H1 (cell line): ENCODE data around the gene CDH8. TPM values are rescaled to one million over a fixed set of nuclear protein-coding genes. Genes with fewer than 3 reads are reported as not detected.

Experiments
- CTCF ChIA-PET: fragments of 300-600 bp; sonication (Branson Sonifier 250); formaldehyde crosslinking; loops from one replicate; lab custom pipeline; 2021; ENCODE audit not compliant: partially characterized antibody; lab: Charles Lee
- POLR2A ChIA-PET: fragments of 300-600 bp; sonication (Branson Sonifier 250); formaldehyde crosslinking; loops from one replicate; lab custom pipeline; 2021; ENCODE audit warnings: inconsistent platforms; ENCODE audit not compliant: partially characterized antibody; lab: Charles Lee
- DNase-seq, 2 experiments: peaks; one replicate each; pipeline versions ENCODE4 v3.0.0 to v3.0.0-alpha.2; 2010 to 2022; ENCODE audit warnings: low spot score in 2 of 2, low read depth in 1 of 2, mixed read lengths in 1 of 2
- FAIRE-seq: peaks from 2 replicates; lab custom pipeline; 2011; peaks lifted over from hg19 to GRCh38; lab: Jason Lieb, UNC
- H2AFZ ChIP-seq: 2 replicates; pipeline ENCODE4 v1.8.1; 2012; ENCODE audit warnings: low read length, inconsistent platforms
- H2AK5ac ChIP-seq: 2 replicates; pipeline ENCODE4 v1.6.1; 2013; ENCODE audit warnings: low read depth, low read length
- H2BK120ac ChIP-seq: replicated peaks from 2 replicates; pipeline ENCODE3; 2013; ENCODE audit warnings: low read depth, low read length, inconsistent platforms
- H2BK12ac ChIP-seq: 2 replicates; pipeline ENCODE4 v1.6.1; 2013; ENCODE audit warnings: low read depth, low read length
- H2BK15ac ChIP-seq: 2 replicates; pipeline ENCODE4 v1.6.1; 2013; ENCODE audit warnings: low read length
- H2BK20ac ChIP-seq: 2 replicates; pipeline ENCODE4 v1.6.1; 2013; ENCODE audit warnings: low read length
- H2BK5ac ChIP-seq: 2 replicates; pipeline ENCODE4 v1.6.1; 2013; ENCODE audit warnings: low read depth, low read length
- H3K14ac ChIP-seq: 2 replicates; pipeline ENCODE4 v1.6.1; 2013; ENCODE audit warnings: inconsistent platforms; ENCODE audit not compliant: insufficient read length
- H3K18ac ChIP-seq: 2 replicates; pipeline ENCODE4 v1.6.1; 2013; ENCODE audit warnings: low read length; ENCODE audit errors: extremely low read depth
- H3K23ac ChIP-seq: 2 replicates; pipeline ENCODE4 v1.6.1; 2013; ENCODE audit warnings: inconsistent platforms; ENCODE audit not compliant: insufficient read length
- H3K23me2 ChIP-seq: 2 replicates; pipeline ENCODE4 v1.6.1; 2013; ENCODE audit warnings: low read depth, low read length
- H3K27ac ChIP-seq: 2 replicates; pipeline ENCODE4 v1.6.1; 2011; ENCODE audit warnings: low read depth, low read length, inconsistent platforms
- H3K27me3 ChIP-seq, 4 experiments: replicated peaks in 1 of 4; 1 replicate in 1 of 4; 2 replicates in 3 of 4; pipeline versions ENCODE4 v1.6.1 to v1.8.1; 2011 to 2013; ENCODE audit warnings: low read length in 3 of 4, mild to moderate bottlenecking in 3 of 4, inconsistent platforms in 2 of 4, mixed read lengths in 2 of 4, moderate library complexity in 1 of 4; ENCODE audit not compliant: control insufficient read depth in 3 of 4, insufficient read depth in 3 of 4; ENCODE audit errors: extremely low read depth in 1 of 4
- H3K36me3 ChIP-seq, 4 experiments: 2 replicates each; pipeline versions ENCODE4 v1.6.1 to v1.8.1; 2011 to 2013; ENCODE audit warnings: mild to moderate bottlenecking in 4 of 4, low read length in 3 of 4, moderate library complexity in 2 of 4, control low read depth in 1 of 4, inconsistent platforms in 1 of 4; ENCODE audit not compliant: insufficient read depth in 4 of 4, control insufficient read depth in 2 of 4
- H3K4ac ChIP-seq: replicated peaks from 2 replicates; pipeline ENCODE3; 2013; ENCODE audit warnings: low read length, low read depth, mixed read lengths, inconsistent platforms; ENCODE audit not compliant: insufficient read length
- H3K4me1 ChIP-seq, 4 experiments: replicated peaks in 1 of 4; 1 replicate in 1 of 4; 2 replicates in 3 of 4; pipeline versions ENCODE4 v1.6.1 to v1.8.1; 2011 to 2013; ENCODE audit warnings: low read length in 3 of 4, inconsistent platforms in 2 of 4, mixed read lengths in 1 of 4; ENCODE audit not compliant: insufficient read depth in 4 of 4, control insufficient read depth in 3 of 4
- H3K4me2 ChIP-seq, 2 experiments: 2 replicates each; pipeline versions ENCODE4 v1.6.1 to v1.8.1; 2011 to 2013; ENCODE audit warnings: low read depth in 2 of 2, low read length in 2 of 2, control low read depth in 1 of 2, inconsistent platforms in 1 of 2, mild to moderate bottlenecking in 1 of 2; ENCODE audit not compliant: insufficient read depth in 1 of 2
- H3K4me3 ChIP-seq, 4 experiments: fragments of 200-600, 300-600 bp in 1 of 4; sonication (generic), shearing (Covaris generic), sonication (Bioruptor Twin) in 1 of 4; 2 replicates each; pipeline versions ENCODE4 v1.5.1 to v1.8.1; 2011 to 2016; ENCODE audit warnings: low read length in 4 of 4, low read depth in 3 of 4, control low read depth in 2 of 4, inconsistent platforms in 2 of 4, mild to moderate bottlenecking in 2 of 4, mixed read lengths in 1 of 4, moderate library complexity in 1 of 4; ENCODE audit not compliant: insufficient read depth in 2 of 4; ENCODE audit errors: extremely low read depth in 1 of 4
- H3K56ac ChIP-seq: replicated peaks from 2 replicates; pipeline ENCODE3; 2013; ENCODE audit warnings: low read depth, mild to moderate bottlenecking, mixed read lengths, low read length, inconsistent platforms; ENCODE audit not compliant: insufficient read length
- H3K79me1 ChIP-seq: 2 replicates; pipeline ENCODE4 v1.6.1; 2013; ENCODE audit warnings: low read depth, low read length, control low read depth
- H3K79me2 ChIP-seq, 2 experiments: 2 replicates each; pipeline versions ENCODE4 v1.6.1 to v1.8.1; 2012 to 2013; ENCODE audit warnings: low read length in 2 of 2, mild to moderate bottlenecking in 2 of 2, inconsistent platforms in 1 of 2; ENCODE audit not compliant: insufficient read depth in 2 of 2, control insufficient read depth in 1 of 2
- H3K9ac ChIP-seq, 4 experiments: replicated peaks in 1 of 4; 1 replicate in 1 of 4; 2 replicates in 3 of 4; pipeline versions ENCODE4 v1.6.1 to v1.8.1; 2011 to 2013; ENCODE audit warnings: low read depth in 3 of 4, low read length in 3 of 4, control low read depth in 2 of 4, mild to moderate bottlenecking in 2 of 4, moderate library complexity in 2 of 4, inconsistent platforms in 1 of 4; ENCODE audit errors: extremely low read depth in 1 of 4
- H3K9me3 ChIP-seq, 2 experiments: 2 replicates each; pipeline versions ENCODE4 v1.6.1 to v1.8.1; 2012 to 2013; ENCODE audit warnings: mild to moderate bottlenecking in 2 of 2, moderate library complexity in 2 of 2, control low read depth in 1 of 2, inconsistent platforms in 1 of 2, low read depth in 1 of 2, low read length in 1 of 2, mixed read lengths in 1 of 2; ENCODE audit not compliant: insufficient read depth in 2 of 2
- H4K20me1 ChIP-seq, 2 experiments: replicated peaks in 1 of 2; 2 replicates each; pipeline versions ENCODE3 to v1.8.1; 2011 to 2013; ENCODE audit warnings: inconsistent platforms in 2 of 2, low read length in 2 of 2, mild to moderate bottlenecking in 1 of 2; ENCODE audit not compliant: insufficient read depth in 2 of 2, control insufficient read depth in 1 of 2
- H4K5ac ChIP-seq: 2 replicates; pipeline ENCODE4 v1.6.1; 2013; ENCODE audit warnings: low read length, low read depth, mixed read lengths, inconsistent platforms; ENCODE audit not compliant: insufficient read length
- H4K8ac ChIP-seq: 2 replicates; pipeline ENCODE4 v1.8.0; 2013; ENCODE audit warnings: mild to moderate bottlenecking, moderate library complexity, low read length, inconsistent platforms; ENCODE audit not compliant: insufficient read depth; ENCODE audit errors: extremely low read depth
- H4K91ac ChIP-seq: replicated peaks from 2 replicates; pipeline ENCODE3; 2013; ENCODE audit warnings: low read length, mixed read lengths, inconsistent platforms; ENCODE audit not compliant: insufficient read length
- E2F6 ChIP-seq: IDR thresholded peaks from 2 replicates; pipeline ENCODE4 v1.6.1; 2012; ENCODE audit warnings: inconsistent platforms
- JUND ChIP-seq: IDR thresholded peaks from 2 replicates; pipeline ENCODE4 v1.6.1; 2011; ENCODE audit warnings: mild to moderate bottlenecking, improper control_type of control experiment, low read length
- TAF7 ChIP-seq: optimal IDR thresholded peaks from 2 replicates; pipeline ENCODE3; 2011; ENCODE audit warnings: low read depth, mild to moderate bottlenecking, inconsistent platforms, low read length, moderate library complexity, borderline replicate concordance
- WGBS, 2 experiments: shearing (Covaris generic) in 1 of 2; methylation state at CpG; one replicate each; pipeline versions ENCODE4 v1.1.6 to v1.1.7; 2013 to 2015; ENCODE audit warnings: low lambda C conversion rate in 2 of 2, mixed read lengths in 2 of 2, inconsistent platforms in 1 of 2, low coverage in 1 of 2, missing lambda C conversion rate in 1 of 2; ENCODE audit not compliant: insufficient replicate concordance in 2 of 2, insufficient coverage in 1 of 2, insufficient read length in 1 of 2; ENCODE audit errors: extremely low coverage in 1 of 2, missing lambda C conversion rate in 1 of 2; 5-methylcytosine and 5-hydroxymethylcytosine counted together
- polyA plus RNA-seq, 7 experiments: library from polyadenylated mRNA; depleted of rRNA in 3 of 7; stranded (reverse) in 5 of 7; unstranded in 2 of 7; fragments of >200 nt in 5 of 7; fragments of 200-250 nt in 2 of 7; gene quantifications; 1 replicate in 5 of 7; 2 replicates in 1 of 7; 4 replicates in 1 of 7; pipeline versions ENCODE4 v1.2.1 to v1.2.3, GENCODE V29; 2011 to 2013; ENCODE audit warnings: missing spikeins in 2 of 7, mixed read lengths in 2 of 7
- total RNA-seq: library from RNA; stranded (reverse); fragmentation: NEBNext Ultra II Directional; extraction: Animal tissue kit (Norgen Biotek cat#: 25700); gene quantifications from 2 replicates; pipeline ENCODE4 v1.2.1, GENCODE V29; 2021

CDH8 gene
- total and polyA plus RNA-seq, 2 of the 8 experiments (the other 6 are each of a cell fraction or from before 2014, with no cell fraction given): 7.7 to 8.4 TPM

GRCh38 chr16:61926766-61927165 lies 109.5 kb downstream of the CDH8 start:
- H4K8ac ChIP-seq: no peak overlapping the region
- H3K9me3 ChIP-seq: no peaks in the 10 kb centered on the region
- no peak overlapping the region for H2BK120ac ChIP-seq
- DNase-seq (no peak), FAIRE-seq (no peak)
- H3K79me1 ChIP-seq: no peaks in the 10 kb centered on the region
- no peaks in the 10 kb centered on the region for H3K79me2 ChIP-seq
- H3K4me3 ChIP-seq: no peak overlapping the region
- no peak for TF ChIP-seq TAF7
- no peak for TF ChIP-seq E2F6
- peak; percentile 77 for TF ChIP-seq JUND
- WGBS, 2 experiments: 91% methylated on average over 3 of the region's 3 CpGs; no CpG with 5 or more reads in 1 of the 2 experiments
- no peak overlapping the region for H2BK5ac ChIP-seq
- H2BK15ac ChIP-seq: no peak overlapping the region
- no peak overlapping the region for H3K14ac ChIP-seq
- no peak overlapping the region for H2AFZ ChIP-seq
- H4K20me1 ChIP-seq: no peaks in the 10 kb centered on the region
- CTCF ChIA-PET: interaction anchor here (1.3 kb wide), 1 partner anchor 9 kb away, joined by 6 read pairs; no protein-coding TSS in a partner anchor
- H3K27ac ChIP-seq: no peak overlapping the region
- no peak overlapping the region for H4K5ac ChIP-seq
- H3K4me1 ChIP-seq: 0 out of 7 replicates have a peak, but pooled peaks cover 0 to 2% (median 0%) of the 10 kb centered on the region in 4 experiments
- H2AK5ac ChIP-seq: no peak overlapping the region
- no peak overlapping the region for H3K4ac ChIP-seq
- H3K18ac ChIP-seq: no peak overlapping the region
- POLR2A ChIA-PET: no interaction called here
- H3K23ac ChIP-seq: no peak overlapping the region
- no peak overlapping the region for H3K9ac ChIP-seq
- H3K4me2 ChIP-seq: no peak overlapping the region
- no peak overlapping the region for H2BK12ac ChIP-seq
- no peak overlapping the region for H4K91ac ChIP-seq
- no peaks in the 10 kb centered on the region for H3K27me3 ChIP-seq
- no peaks in the 10 kb centered on the region for H3K36me3 ChIP-seq
- no peaks in the 10 kb centered on the region; the same call in 1 of the 2 replicates for H3K23me2 ChIP-seq
- no peak overlapping the region for H2BK20ac ChIP-seq
- H3K56ac ChIP-seq: no peak overlapping the region
